Esophagus (tissue), 2 donors: Measurements from ENCODE around the gene PLA2G2F. TPM values are rescaled to one million over a fixed set of nuclear protein-coding genes. Genes with fewer than 3 reads are reported as not detected.
A peak's percentile ranks its signal among the peaks of the same experiment; 100 is the strongest.

Experiments used
- H3K27ac ChIP-seq, 2 donors: one replicate each; pipeline ENCODE4 v1.5.1; 2013; ENCODE audit warnings: low read depth in 2 of 2, mild to moderate bottlenecking in 2 of 2, inconsistent platforms in 1 of 2, low read length in 1 of 2, moderate library complexity in 1 of 2
- H3K27me3 ChIP-seq, 2 donors: one replicate each; pipeline ENCODE4 v1.6.1; 2013; ENCODE audit warnings: low read length in 2 of 2, control low read depth in 1 of 2, mild to moderate bottlenecking in 1 of 2; ENCODE audit not compliant: insufficient read depth in 2 of 2, control insufficient read depth in 1 of 2
- H3K36me3 ChIP-seq, 2 donors: one replicate each; pipeline ENCODE4 v1.6.1; 2013; ENCODE audit warnings: low read length in 1 of 2; ENCODE audit not compliant: control insufficient read depth in 2 of 2, insufficient read depth in 2 of 2
- H3K4me1 ChIP-seq, 2 donors: one replicate each; pipeline ENCODE4 v1.6.1; 2013; ENCODE audit warnings: low read length in 1 of 2; ENCODE audit not compliant: control insufficient read depth in 2 of 2, insufficient read depth in 2 of 2
- H3K4me3 ChIP-seq, 2 donors: one replicate each; pipeline ENCODE4 v1.5.1; 2013; ENCODE audit warnings: low read length in 2 of 2, mild to moderate bottlenecking in 2 of 2, low read depth in 1 of 2, moderate library complexity in 1 of 2
- H3K9me3 ChIP-seq, 2 donors: one replicate each; pipeline ENCODE4 v1.6.1; 2013; ENCODE audit warnings: mild to moderate bottlenecking in 2 of 2, low read depth in 1 of 2, low read length in 1 of 2, moderate library complexity in 1 of 2; ENCODE audit not compliant: control insufficient read depth in 2 of 2, insufficient read depth in 1 of 2
- WGBS, 2 donors: extraction: QIAGEN DNeasy Blood & Tissue Kit; methylation state at CpG; one replicate each; pipeline ENCODE4 v1.1.7; 2013; 5-methylcytosine and 5-hydroxymethylcytosine counted together
- polyA plus RNA-seq, 2 donors: library from polyadenylated mRNA; stranded (reverse); fragments of 200-250 nt; gene quantifications; one replicate each; pipeline ENCODE4 v1.2.3, GENCODE V29; 2013
- donor health status: healthy with polysubstance abuse.
- donor health status: Bipolar disorder and iron deficiency.

PLA2G2F gene
- polyA plus RNA-seq, 2 donors = 0.01 to 0.02 TPM

GRCh38 chr1:20192364-20192763 is 53.2 kb downstream of the PLA2G2F start:
- H3K4me1 ChIP-seq = peaks cover 0 to under 1% of the 10 kb centered on the region in 2 donors
- WGBS, 2 donors = 61 to 76% methylated on average over 5 of the region's 5 CpGs
- H3K4me3 ChIP-seq = no peak overlapping the region
- no peaks in the 10 kb centered on the region for H3K9me3 ChIP-seq
- no peaks in the 10 kb centered on the region for H3K27me3 ChIP-seq
- no peaks in the 10 kb centered on the region for H3K36me3 ChIP-seq
- H3K27ac ChIP-seq = peak overlapping the region in 1 of 2 donors; percentile 57

- no peaks in the 10 kb centered on the region for H3K9me3 ChIP-seq
- H3K27ac ChIP-seq = peak overlapping the region in 1 of 2 donors; percentile 57
- no peaks in the 10 kb centered on the region for H3K36me3 ChIP-seq
- WGBS, 2 donors = 85 to 100% methylated on average over 1 of the region's 1 CpG
- H3K27me3 ChIP-seq = no peaks in the 10 kb centered on the region
- H3K4me1 ChIP-seq = no peaks in the 10 kb centered on the region
- no peak overlapping the region for H3K4me3 ChIP-seq
Measured at GRCh38 chr1:20192871-20193411, 53.8 kb downstream of the PLA2G2F start.

- Histone ChIP-seq H3K27ac (no peak overlapping the region), H3K27me3 (peaks cover 0 to 3% of the 10 kb centered on the region in 2 donors), H3K4me1 (no peaks in the 10 kb centered on the region), H3K9me3 (no peaks in the 10 kb centered on the region), H3K4me3 (no peak overlapping the region), H3K36me3 (no peaks in the 10 kb centered on the region)
- 55 to 64% methylated on average over 2 of the region's 2 CpGs for WGBS, 2 donors
Measured at GRCh38 chr1:20194224-20194623, 55.1 kb downstream of the PLA2G2F start.

- 27 to 33% methylated on average over 15 of the region's 15 CpGs for WGBS, 2 donors
- H3K27ac ChIP-seq = no peak overlapping the region
- H3K27me3 ChIP-seq = peaks cover 0 to 3% of the 10 kb centered on the region in 2 donors
Measured at GRCh38 chr1:20194757-20195461, 55.8 kb downstream of the PLA2G2F start.

GRCh38 chr1:20195462-20195780 is 56.3 kb downstream of the PLA2G2F start:
- Histone ChIP-seq H3K4me1 (peaks cover 0 to 2% of the 10 kb centered on the region in 2 donors), H3K9me3 (no peaks in the 10 kb centered on the region), H3K27me3 (peaks cover 0 to 3% of the 10 kb centered on the region in 2 donors), H3K4me3 (no peak overlapping the region), H3K27ac (no peak overlapping the region), H3K36me3 (no peaks in the 10 kb centered on the region)
- WGBS, 2 donors = 60 to 63% methylated on average over 4 of the region's 4 CpGs

More at GRCh38 chr1:20194757-20195461, 55.8 kb downstream of the PLA2G2F start:
- Histone ChIP-seq H3K4me1 (peaks cover 0 to 2% of the 10 kb centered on the region in 2 donors), H3K36me3 (no peaks in the 10 kb centered on the region), H3K4me3 (no peak overlapping the region), H3K9me3 (no peaks in the 10 kb centered on the region)

- 56 to 74% methylated on average over 6 of the region's 6 CpGs for WGBS, 2 donors
- no peak overlapping the region for H3K4me3 ChIP-seq
- peaks cover 0 to 3% of the 10 kb centered on the region in 2 donors for H3K27me3 ChIP-seq
Measured at GRCh38 chr1:20197329-20197791, 58.2 kb downstream of the PLA2G2F start.

GRCh38 chr1:20198296-20198695 is 59.2 kb downstream of the PLA2G2F start:
- Histone ChIP-seq H3K9me3 (no peaks in the 10 kb centered on the region), H3K27ac (no peak overlapping the region), H3K4me3 (no peak overlapping the region), H3K27me3 (peaks cover 0 to 3% of the 10 kb centered on the region in 2 donors), H3K36me3 (no peaks in the 10 kb centered on the region), H3K4me1 (peaks cover 0 to 2% of the 10 kb centered on the region in 2 donors)
- WGBS, 2 donors = 48 to 98% methylated on average over 1 of the region's 1 CpG

More at GRCh38 chr1:20197329-20197791, 58.2 kb downstream of the PLA2G2F start:
- Histone ChIP-seq H3K27ac (no peak overlapping the region), H3K36me3 (no peaks in the 10 kb centered on the region), H3K4me1 (peaks cover 0 to 2% of the 10 kb centered on the region in 2 donors), H3K9me3 (no peaks in the 10 kb centered on the region)

GRCh38 chr1:20198918-20199317 is 59.8 kb downstream of the PLA2G2F start:
- 57 to 67% methylated on average over 7 of the region's 7 CpGs for WGBS, 2 donors
- Histone ChIP-seq H3K4me3 (no peak overlapping the region), H3K4me1 (peaks cover 0 to 2% of the 10 kb centered on the region in 2 donors), H3K27ac (no peak overlapping the region), H3K36me3 (no peaks in the 10 kb centered on the region), H3K9me3 (no peaks in the 10 kb centered on the region), H3K27me3 (peaks cover 0 to 3% of the 10 kb centered on the region in 2 donors)

GRCh38 chr1:20199403-20199802 is 60.3 kb downstream of the PLA2G2F start:
- no peaks in the 10 kb centered on the region for H3K9me3 ChIP-seq
- H3K27ac ChIP-seq = no peak overlapping the region
- peaks cover 0 to 3% of the 10 kb centered on the region in 2 donors for H3K27me3 ChIP-seq
- no peaks in the 10 kb centered on the region for H3K36me3 ChIP-seq
- peaks cover 0 to 2% of the 10 kb centered on the region in 2 donors for H3K4me1 ChIP-seq
- H3K4me3 ChIP-seq = no peak overlapping the region
- 39 to 55% methylated on average over 3 of the region's 3 CpGs for WGBS, 2 donors
